NCI-H146 treated with DMSO at 0.1 percent for 48 hours (cell line): Measurements from ENCODE around the gene PLSCR3.
A peak's percentile ranks its signal among the peaks of the same experiment; 100 is the strongest.

ENCODE experiments used
- DNase-seq: peaks from one replicate; lab custom pipeline; 2025; ENCODE audit not compliant: unreplicated experiment; lab: John Stamatoyannopoulos, UW

PLSCR3 gene

DNA sequence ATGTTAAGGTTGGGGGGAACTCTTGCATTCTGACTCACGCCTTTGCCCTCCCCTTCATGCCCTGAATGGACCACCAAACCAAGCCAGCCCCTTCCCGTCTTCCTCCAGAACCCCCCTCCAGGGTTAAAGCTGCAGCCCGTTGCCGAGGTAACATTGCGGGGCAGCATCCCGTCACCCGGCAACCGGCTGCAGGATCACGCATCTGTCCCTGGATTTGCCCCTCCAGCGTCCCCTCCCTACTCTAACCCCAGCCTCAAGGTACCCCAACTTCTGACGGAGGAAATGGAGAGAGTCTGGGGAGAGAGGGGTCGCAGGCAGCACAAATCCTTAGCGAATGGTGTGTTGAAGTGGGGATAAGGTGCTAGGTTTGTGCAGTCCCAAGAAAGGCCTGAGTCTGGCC lies 12.8 kb upstream of the PLSCR3 start:
- no peak for DNase-seq

- peak; percentile 17 for DNase-seq
These were observed 12.0 kb upstream of the PLSCR3 start for GRCh38 chr17:7406235-7406825.

DNA sequence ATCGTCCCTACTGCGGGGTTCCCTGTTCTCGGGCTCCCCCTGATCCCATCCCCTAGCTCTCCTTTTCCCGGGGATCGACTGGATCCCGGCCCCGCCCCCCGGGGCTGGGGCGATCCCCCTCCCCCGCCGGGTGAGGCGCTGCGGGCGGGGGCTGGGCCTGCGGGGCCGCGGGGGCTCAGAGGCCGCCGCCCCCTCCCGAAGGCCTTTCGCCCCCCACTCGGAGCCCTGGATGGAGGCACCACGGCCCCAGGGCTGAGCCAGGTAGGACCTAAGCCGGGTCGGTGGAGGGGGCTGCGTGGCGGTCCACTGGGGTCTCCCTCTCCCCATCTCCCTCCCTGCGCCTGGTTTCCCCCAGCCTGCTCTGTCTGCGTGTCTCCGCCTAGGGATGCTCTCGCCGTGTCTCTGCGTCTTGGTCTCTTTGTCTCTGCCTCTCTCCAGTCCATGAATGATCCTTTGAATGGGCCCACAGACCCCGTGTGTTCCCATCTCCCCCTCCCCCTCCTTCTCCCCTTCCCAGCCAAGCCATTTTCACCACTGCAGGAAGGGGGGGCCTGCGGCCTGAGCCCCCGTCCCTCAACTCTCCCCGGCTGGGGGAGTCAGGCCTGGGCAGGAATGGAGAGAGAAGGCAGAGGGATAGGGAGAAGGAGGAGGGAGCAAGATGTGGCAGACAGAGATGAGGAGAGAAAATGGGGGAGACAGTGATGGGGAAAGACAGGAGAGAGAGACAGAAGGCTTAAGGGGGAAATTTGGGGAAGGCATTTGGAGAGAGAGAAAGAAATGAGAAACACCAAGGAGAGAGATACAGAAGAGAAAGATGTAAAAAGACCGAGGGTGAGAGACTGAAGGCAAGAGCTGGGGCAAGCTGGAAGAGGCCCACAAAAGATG lies 11.3 kb upstream of the PLSCR3 start:
- DNase-seq: no peak

GRCh38 chr17:7404737-7405349 lies 10.5 kb upstream of the PLSCR3 start:
- no peak for DNase-seq

- peak; percentile 99 for DNase-seq
These were observed 9.8 kb upstream of the PLSCR3 start, which contains the start of gene TMEM256 for GRCh38 chr17:7403977-7404736. TSS of gene TMEM256 (minus strand) at chr17:7404097. CDS start at chr17:7404084, 13 bp downstream.

DNA sequence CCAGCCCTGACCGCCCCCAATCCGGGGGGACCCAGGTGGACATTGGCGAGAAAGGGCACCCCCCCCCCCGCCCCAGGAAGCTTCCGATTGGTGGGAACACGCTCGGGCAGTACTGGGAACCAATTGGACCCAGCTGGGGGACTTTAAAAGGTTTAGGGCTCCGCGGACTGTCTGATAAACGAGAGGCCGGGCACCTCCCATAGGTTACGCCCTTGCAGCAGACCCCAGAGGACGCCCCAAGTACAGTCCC lies 9.3 kb upstream of the PLSCR3 start:
- DNase-seq: peak; percentile 76

DNA sequence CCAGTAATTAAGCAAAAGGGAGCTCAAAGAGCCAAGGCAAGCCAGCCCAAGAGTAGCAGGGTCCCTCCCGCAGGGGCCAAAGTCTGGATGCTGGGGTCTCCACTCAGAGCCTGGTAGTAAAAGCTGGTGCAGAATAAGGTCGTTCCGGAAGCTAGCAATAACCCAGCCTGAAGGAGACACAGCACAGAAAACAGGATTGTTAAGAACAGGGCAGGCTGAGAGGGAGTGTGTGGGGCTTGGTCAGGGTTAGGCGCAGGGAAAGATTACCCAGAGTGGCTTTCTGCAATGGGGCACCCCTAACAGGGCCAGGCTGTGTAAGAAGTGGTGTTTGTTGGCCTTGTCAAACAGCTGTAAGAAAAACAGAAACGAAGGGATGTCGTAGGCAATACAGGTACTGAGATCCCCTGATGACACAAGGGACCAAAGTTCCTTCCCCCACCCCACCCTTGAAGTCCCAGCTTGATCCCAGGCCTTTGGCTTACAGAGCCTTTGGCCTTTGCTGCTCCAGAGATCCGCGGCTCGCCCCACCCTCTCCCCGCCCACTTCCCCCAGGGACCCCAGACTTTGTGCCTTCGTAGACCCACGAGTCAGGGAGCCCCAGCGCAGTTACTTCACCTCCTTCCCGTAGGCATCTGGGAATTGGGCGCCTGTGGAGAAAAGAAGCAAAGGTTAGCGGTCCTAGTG lies 8.9 kb upstream of the PLSCR3 start:
- no peak for DNase-seq

DNA sequence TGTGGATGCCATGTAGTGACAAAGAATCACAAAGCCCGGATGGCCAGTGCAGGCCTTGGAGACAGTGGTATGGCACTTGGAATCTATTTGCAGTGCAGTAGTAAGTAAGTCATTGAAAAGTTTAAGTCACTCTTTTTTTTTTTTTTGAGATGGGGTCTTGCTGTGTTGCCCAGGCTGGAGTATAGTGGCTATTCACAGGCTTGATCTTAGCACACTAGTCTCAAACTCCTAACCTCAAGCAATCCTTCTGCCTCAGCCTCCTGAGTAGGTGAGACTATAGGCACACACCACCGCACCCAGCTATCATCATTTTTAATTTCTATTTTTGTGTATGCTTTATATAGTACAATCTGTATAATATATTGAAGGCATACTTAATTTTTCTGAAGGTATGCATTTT lies 4.3 kb upstream of the PLSCR3 start:
- DNase-seq: no peak

DNA sequence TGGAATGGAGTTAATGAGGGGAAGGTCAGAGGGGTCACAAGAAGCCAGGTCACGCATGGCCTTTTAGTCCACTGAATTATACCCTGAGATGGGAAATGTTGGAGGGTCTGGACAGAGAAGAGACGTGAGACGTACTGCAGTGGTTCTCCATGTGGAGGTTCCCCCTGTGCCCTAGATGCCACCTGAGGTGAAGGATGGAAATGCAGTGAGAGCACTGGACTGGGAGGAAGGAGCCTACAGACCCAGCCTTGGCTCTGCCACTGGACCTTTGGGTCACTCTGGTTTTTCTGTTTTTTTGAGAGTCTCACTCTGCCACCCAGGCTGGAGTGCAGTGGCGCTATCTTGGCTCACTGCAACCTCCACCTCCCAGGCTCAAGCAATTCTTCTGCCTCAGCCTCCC lies 1.8 kb upstream of the PLSCR3 start:
- DNase-seq: no peak

DNA sequence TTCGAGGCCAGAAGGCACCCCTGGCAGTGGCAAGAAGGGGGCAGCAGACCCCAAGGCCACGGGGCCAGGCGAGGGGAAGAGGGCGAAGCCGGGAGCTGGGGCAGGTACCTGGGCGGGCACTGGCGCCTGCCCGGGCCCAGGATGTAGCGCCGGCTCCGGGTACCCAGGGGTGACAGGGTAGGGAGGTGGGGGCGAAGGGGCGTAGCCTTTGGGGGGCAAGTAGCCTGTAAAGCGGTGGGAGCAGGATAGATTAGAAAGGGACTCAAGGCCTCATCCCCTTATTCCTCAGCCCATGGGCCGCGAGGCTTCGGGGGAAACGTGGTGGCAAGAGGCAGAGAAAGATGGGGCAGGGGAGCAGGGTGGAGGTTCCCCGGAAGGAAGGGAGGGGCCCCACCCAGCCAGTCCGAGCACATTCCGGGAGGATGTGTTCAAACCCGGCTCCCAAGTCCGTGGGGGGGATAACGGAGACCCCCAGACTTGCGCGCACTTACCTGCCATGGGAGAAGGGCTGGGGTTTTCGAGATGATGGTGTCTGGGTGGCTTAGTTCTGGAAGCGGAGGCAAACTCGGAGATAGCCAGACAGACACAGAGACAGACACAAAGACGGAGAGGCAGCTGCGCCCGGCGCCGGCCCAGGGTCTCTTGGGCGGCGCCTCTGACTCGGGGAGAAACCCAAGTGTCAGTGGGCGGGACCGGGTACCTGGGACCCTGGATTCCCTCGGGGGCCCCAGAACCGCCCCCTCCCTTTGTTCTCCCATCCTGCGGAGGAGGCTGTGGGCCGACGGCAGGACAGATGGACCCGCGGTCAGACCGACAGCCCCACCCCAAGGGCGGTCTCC lies 493 bp downstream of the PLSCR3 start:
- peak; percentile 51 for DNase-seq

- DNase-seq: no peak
These were observed 1.4 kb downstream of the PLSCR3 start for GRCh38 chr17:7392696-7393612.

GRCh38 chr17:7391307-7391706 lies 3.0 kb downstream of the PLSCR3 start:
- no peak for DNase-seq

GRCh38 chr17:7389924-7390910 lies 4.1 kb downstream of the PLSCR3 start:
- DNase-seq: no peak

DNA sequence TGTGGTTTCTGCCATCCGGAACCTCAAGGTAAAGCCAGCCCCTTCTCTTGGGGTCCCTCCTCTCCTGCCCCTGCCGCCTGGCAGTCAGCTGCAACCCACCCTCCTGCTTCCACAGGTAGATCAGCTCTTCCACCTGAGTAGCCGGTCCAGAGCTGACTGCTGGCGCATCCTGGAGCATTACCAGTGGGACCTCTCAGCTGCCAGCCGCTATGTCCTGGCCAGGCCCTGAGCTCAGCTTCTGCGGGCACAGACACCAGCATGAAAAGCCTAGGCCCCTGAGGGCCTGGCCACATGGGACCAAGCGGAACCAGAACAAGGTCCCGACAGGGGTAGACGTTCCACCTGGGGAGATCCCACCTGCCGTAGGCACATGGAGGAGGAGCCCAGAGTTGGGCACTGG lies 5.5 kb downstream of the PLSCR3 start:
- no peak for DNase-seq

DNA sequence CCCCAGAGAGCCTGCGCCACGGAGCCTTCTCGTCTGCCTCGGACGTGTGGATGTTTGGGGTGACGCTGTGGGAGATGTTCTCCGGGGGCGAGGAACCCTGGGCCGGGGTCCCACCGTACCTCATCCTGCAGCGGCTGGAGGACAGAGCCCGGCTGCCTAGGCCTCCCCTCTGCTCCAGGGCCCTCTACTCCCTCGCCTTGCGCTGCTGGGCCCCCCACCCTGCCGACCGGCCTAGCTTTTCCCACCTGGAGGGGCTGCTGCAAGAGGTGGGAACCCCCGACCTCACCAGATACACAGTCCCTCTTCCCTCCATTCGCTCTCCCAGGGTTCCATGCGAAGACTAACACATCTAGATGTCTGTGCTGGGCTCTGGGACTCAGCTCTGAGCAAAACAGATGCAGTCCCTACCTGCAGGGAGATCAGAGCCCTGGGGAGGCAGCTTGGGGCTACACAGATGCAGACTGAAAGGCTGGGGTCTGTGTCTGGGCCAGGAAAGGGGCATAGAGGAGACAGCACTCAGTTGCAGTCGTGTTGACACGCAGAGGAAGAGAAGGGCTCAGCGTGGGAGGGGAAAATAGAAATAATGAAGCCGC lies 9.7 kb downstream of the PLSCR3 start:
- no peak for DNase-seq

- peak; percentile 66 for DNase-seq
These were observed 10.4 kb downstream of the PLSCR3 start for GRCh38 chr17:7383742-7384488.

DNA sequence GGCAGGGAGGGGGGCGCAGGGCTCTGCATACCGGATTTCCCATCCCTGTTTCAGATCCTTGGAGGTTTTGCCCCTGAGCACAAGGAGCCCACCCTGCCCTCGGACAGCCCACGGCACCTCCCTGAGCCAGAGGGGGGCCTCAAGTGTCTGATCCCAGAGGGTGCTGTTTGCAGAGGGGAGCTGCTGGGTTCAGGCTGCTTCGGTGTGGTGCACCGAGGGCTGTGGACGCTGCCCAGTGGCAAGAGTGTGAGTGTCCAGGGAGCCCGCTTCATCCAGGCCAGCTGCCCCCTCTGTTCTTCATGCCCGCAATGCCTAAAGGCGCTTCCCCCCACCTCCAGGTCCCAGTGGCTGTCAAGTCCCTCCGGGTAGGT lies 11.0 kb downstream of the PLSCR3 start:
- no peak for DNase-seq
